NCI-H2227 (cell line): ENCODE measurements around the gene CCNL2.
"Not testable (repeated sequence)": the region's sequence is repeated elsewhere in the genome, so short reads cannot be mapped to it uniquely, and the experiment has no call there.

Experiments used
- DNase-seq: peaks from one replicate; lab custom pipeline; 2025; ENCODE audit not compliant: unreplicated experiment; lab: John Stamatoyannopoulos, UW

Gene CCNL2

DNA sequence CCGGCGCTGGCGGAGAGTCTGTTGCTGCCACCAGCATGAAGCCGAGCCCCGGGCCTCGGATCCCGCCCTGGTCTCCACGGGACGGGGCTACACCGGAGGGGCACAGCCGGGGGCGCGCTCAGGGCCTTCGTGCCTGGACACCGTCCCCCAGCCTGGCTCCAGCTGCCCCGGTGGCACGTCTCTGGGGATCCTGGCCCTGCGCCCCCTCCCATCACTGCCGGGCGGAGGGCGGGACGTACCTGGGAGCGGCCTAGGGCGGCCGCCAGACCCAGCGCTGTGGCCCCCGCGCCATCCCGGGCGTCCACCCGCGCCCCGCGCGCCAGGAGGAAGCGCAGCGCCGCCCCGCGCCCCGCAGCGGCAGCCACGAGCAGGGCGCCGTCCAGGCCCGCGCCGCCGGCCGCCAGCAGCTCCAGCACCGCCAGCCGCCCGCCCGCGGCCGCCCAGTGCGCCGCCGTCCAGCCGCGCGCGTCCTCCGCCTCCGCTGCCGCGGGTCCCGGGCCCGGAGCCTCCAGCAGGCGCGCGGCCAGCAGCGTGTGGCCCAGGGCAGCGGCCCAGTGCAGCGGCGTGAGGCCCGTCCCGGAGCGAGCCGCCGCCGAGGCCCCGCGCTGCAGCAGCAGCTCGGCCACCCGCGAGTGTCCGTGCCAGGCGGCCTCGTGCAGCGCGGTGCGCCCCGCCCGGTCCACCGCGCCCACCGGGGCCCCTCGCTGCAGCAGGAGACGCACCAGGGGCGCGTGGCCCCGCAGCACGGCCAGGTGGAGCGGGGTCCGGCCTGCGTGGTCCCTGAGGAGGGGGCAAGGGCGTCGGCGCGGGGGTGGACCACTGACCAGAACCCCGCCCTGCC, 20.9 kb upstream of the CCNL2 start:
- DNase-seq: no peak

- DNase-seq: no peak
These were observed 20.3 kb upstream of the CCNL2 start for GRCh38 chr1:1419363-1419812.

GRCh38 chr1:1418464-1419362, 19.6 kb upstream of the CCNL2 start:
- DNase-seq: no peak

DNA sequence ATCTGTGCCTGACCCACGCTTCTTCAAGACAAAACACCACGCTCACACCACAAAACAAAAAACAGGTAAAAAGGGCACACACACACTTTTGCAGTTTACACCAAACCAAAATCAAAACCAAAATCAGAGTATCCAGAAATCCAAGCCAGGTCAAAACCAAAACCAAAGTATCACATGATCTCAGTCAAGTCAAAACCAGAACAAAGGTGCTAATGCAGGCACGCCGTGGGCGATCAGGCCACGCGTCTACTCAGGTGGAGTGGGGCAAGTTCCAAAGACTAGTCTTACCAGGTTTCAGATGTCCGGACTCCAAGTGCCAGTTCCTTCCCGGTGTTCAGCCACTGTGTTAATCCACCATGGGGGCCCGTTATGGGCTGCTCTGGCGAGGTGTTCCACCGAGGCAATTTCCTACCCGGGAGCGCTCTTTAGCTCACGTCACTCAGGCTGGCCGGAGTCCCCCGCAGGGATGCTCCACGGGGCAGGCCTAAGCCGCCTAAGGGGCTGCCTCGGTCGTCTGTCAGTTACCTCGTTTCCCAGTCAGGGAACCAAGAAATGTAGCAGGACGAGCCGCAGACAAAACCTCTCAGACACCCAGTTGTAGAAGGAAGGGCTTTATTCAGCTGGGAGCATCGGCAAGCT, 18.8 kb upstream of the CCNL2 start:
- DNase-seq: not testable (repeated sequence)

DNA sequence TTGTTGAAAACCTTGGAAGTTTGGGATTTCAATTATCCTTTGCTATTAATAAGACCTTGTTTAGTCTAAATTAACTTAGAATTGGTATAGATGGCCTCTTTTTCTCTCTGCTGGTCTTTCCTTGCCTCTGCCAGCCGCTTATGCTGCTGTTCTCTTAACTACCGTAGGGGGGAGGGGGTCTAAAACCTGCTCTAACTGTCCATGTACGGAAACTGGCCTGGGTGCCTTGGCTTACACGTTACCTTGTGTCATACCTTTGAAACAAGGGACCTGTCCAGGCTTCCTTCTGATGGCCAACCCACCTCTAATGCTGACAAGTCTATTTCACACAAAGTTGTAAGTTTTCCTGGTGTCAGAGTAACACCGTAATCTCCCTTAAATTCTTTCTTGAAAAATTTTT, 18.3 kb upstream of the CCNL2 start:
- DNase-seq: not testable (repeated sequence)

DNA sequence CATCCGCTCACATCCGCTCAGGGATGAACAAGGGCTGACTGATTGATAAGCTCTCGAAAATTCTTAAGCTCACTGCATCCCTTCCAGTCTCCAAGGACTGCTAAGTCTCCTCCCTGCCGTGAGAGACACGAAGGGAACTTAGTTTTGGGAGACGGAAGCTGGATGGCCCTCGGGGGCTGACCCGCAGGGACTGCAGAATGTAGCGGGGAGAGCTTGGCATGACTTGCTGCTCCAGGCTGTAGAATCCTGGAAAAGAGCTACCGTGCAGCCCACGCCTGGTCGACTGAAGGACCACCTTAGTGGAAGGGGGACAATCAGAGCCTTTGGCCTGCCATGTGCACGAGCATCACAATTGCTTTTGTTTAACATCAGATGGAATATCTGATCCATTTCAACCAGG, 16.6 kb upstream of the CCNL2 start:
- DNase-seq: no peak

- not testable (repeated sequence) for DNase-seq
These were observed 13.3 kb upstream of the CCNL2 start for GRCh38 chr1:1412311-1412902.

- no peak for DNase-seq
These were observed 12.5 kb upstream of the CCNL2 start for GRCh38 chr1:1411626-1412025.

DNA sequence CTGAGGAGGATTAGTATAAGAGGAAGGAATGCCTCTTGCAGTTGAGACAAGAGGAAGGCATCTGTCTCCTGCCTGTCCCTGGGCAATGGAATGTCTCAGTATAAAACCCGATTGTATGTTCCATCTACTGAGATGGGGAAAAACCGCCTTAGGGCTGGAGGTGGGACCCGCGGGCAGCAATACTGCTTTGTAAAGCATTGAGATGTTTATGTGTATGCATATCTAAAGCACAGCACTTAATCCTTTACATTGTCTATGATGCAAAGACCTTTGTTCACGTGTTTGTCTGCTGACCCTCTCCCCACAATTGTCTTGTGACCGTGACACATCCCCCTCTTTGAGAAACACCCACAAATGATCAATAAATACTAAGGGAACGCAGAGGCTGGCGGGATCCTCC, 11.1 kb upstream of the CCNL2 start:
- not testable (repeated sequence) for DNase-seq

GRCh38 chr1:1407636-1408318, 8.6 kb upstream of the CCNL2 start:
- DNase-seq: peak; percentile 56

- DNase-seq: peak; percentile 97
These were observed 7.9 kb upstream of the CCNL2 start, which contains the start of gene MRPL20 for GRCh38 chr1:1406821-1407635. Gene MRPL20, minus strand, starts transcription at chr1:1407293. Its CDS starts 76 bp downstream, at chr1:1407217.

GRCh38 chr1:1406101-1406820, 7.1 kb upstream of the CCNL2 start:
- DNase-seq: peak; percentile 48

- no peak for DNase-seq
These were observed 4.5 kb upstream of the CCNL2 start for GRCh38 chr1:1403653-1404052.

GRCh38 chr1:1402901-1403392, 3.8 kb upstream of the CCNL2 start:
- DNase-seq: not testable (repeated sequence)

- peak; percentile 69 for DNase-seq
These were observed 3.2 kb upstream of the CCNL2 start for GRCh38 chr1:1402072-1402900.

DNA sequence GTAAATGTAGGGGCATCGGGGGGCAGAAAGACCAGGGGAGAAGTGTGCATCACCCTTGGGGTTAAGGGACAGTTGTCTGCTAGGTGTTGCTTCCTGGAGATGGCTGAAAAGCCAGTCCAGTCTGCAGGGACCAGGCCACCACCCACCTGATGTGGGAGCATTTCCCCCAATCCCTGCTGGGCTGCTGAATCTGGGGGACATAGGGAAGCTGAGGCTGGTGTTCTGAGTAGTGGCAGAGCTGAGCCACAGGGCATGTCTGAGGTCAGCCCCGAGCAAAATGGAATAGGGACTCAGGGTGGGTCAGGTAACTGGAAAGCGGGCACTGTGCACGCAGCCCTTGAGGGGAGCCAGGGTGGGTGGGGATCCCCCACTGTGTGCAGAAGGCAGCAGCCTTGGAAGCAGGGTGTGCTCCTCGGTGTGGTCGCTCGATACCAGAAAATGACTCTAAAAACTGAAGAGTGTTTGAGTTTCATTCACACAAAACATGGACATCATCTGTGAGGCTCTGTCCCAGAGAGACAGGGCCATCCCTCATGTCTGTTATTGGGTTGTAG, 2.4 kb upstream of the CCNL2 start:
- no peak for DNase-seq
